ENCODE measurements around the gene UGDH. TPM values are rescaled to one million over a fixed set of nuclear protein-coding genes. Genes with fewer than 3 reads are reported as not detected.

Gene UGDH
- total RNA-seq, 1 experiment from 2014 or later, result 104 TPM

DNA sequence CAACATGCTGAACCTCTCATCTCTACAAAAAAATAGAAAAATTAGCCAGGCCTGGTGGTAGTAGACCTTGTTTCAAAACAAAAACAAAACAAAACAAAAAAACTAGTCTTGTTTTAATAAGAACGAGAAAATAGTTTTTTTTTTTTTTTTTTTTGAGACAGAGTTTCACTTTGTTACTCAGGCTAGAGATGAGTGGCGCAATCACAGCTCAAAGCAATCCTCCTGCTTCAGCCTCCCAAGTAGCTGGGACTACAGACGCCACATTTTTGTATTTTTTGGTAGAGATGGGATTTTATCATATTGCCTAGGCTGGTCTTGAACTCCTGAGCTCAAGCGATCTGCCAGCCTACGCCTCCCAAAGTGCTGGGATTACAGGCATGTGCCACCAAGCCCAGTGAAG is 47.7 kb upstream of the UGDH start:
- TF ChIP-seq, protein P1, sequence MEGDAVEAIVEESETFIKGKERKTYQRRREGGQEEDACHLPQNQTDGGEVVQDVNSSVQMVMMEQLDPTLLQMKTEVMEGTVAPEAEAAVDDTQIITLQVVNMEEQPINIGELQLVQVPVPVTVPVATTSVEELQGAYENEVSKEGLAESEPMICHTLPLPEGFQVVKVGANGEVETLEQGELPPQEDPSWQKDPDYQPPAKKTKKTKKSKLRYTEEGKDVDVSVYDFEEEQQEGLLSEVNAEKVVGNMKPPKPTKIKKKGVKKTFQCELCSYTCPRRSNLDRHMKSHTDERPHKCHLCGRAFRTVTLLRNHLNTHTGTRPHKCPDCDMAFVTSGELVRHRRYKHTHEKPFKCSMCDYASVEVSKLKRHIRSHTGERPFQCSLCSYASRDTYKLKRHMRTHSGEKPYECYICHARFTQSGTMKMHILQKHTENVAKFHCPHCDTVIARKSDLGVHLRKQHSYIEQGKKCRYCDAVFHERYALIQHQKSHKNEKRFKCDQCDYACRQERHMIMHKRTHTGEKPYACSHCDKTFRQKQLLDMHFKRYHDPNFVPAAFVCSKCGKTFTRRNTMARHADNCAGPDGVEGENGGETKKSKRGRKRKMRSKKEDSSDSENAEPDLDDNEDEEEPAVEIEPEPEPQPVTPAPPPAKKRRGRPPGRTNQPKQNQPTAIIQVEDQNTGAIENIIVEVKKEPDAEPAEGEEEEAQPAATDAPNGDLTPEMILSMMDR (conservative IDR thresholded peaks at IDR 0.05), result no peak
- H3K9me3 ChIP-seq (ENCODE audit: control insufficient read depth, low read depth, low read length), result no peaks in the 10 kb centered on the region
- H4K91ac ChIP-seq (ENCODE audit: insufficient read length, low read depth, low read length), result no peak overlapping the region
- H2AK5ac ChIP-seq (ENCODE audit: insufficient read length, low read length), result no peak overlapping the region
- Mint-ChIP-seq H3K27me3 (ENCODE audit: low read depth) (no peaks in the 10 kb centered on the region), H3K4me1 (peaks cover 0 to 5% of the 10 kb centered on the region in 2 experiments; a peak in 2 of 4 replicates), H3K9me3 (no peaks in the 10 kb centered on the region; a peak in 1 of 5 replicates), H3K4me3 (no peak overlapping the region), H3K27ac (no peak overlapping the region), H3K36me3 (ENCODE audit: insufficient read depth in 1 of 3, low read depth in 3 of 3) (peaks cover 0 to 4% (median 0%) of the 10 kb centered on the region in 3 experiments; a peak in 3 of 7 replicates)
- no peaks in the 10 kb centered on the region for H3K4me1 ChIP-seq (ENCODE audit: insufficient read depth, low read length)
- H4K8ac ChIP-seq (replicated peaks; ENCODE audit: insufficient read length, low read depth, low read length), result no peak overlapping the region
- H3K9ac ChIP-seq (ENCODE audit: extremely low read depth, insufficient read length, low read length), result no peak overlapping the region
- no peak for DNase-seq
- no peak overlapping the region for H2AFZ ChIP-seq (ENCODE audit: low read length)
- no peak overlapping the region for H4K5ac ChIP-seq (ENCODE audit: insufficient read length, low read depth, low read length)
- no peak overlapping the region for H2BK12ac ChIP-seq (ENCODE audit: insufficient read length, low read depth, low read length)
- WGBS (ENCODE audit: extremely low coverage, insufficient read length, low lambda C conversion rate), result no CpG with 5 or more reads among the region's 5 CpGs
- H3K4ac ChIP-seq (ENCODE audit: low read depth, low read length), result no peak overlapping the region
- H3K14ac ChIP-seq (ENCODE audit: insufficient read depth, low read length), result no peak overlapping the region
- H3K18ac ChIP-seq (ENCODE audit: insufficient read length, low read depth, low read length), result no peak overlapping the region
- H3K23ac ChIP-seq (ENCODE audit: insufficient read length, low read depth, low read length), result no peak overlapping the region
- no peaks in the 10 kb centered on the region for H3K27me3 ChIP-seq (ENCODE audit: insufficient read depth, low read length)
- H4K20me1 ChIP-seq (ENCODE audit: control insufficient read depth, insufficient read depth, insufficient read length), result no peaks in the 10 kb centered on the region
- H2BK120ac ChIP-seq (ENCODE audit: low read depth, low read length, poor library complexity, severe bottlenecking), result no peak overlapping the region
- H3K79me1 ChIP-seq (ENCODE audit: insufficient read depth, low read depth, low read length, poor library complexity, severe bottlenecking), result no peaks in the 10 kb centered on the region
- H3K79me2 ChIP-seq (ENCODE audit: insufficient read depth, low read length), result no peaks in the 10 kb centered on the region
- H2BK15ac ChIP-seq (ENCODE audit: low read depth, low read length), result no peak overlapping the region
- no peak overlapping the region for H3T11ph ChIP-seq (ENCODE audit: low read length)
- no peak overlapping the region for H3K4me2 ChIP-seq (ENCODE audit: insufficient read depth, insufficient read length, low read length)
- no peak overlapping the region for H3K56ac ChIP-seq (ENCODE audit: insufficient read length, low read depth, low read length)
- H3K23me2 ChIP-seq (ENCODE audit: insufficient read length, low read depth, low read length, poor library complexity, severe bottlenecking), result no peaks in the 10 kb centered on the region
- H2BK20ac ChIP-seq (ENCODE audit: low read depth, low read length, poor library complexity, severe bottlenecking), result no peak overlapping the region
- H2BK5ac ChIP-seq (ENCODE audit: insufficient read length, low read length), result no peak overlapping the region
- H3K27ac ChIP-seq (ENCODE audit: insufficient read length, low read depth, low read length), result no peak overlapping the region
